ENCODE data around the gene DCAF12. TPM values are rescaled to one million over a fixed set of nuclear protein-coding genes. Genes with fewer than 3 reads are reported as not detected.

DCAF12 gene
- total and polyA plus RNA-seq, 2 of the 13 experiments (the other 11 are each of a cell fraction or from before 2014, with no cell fraction given), result 26.8 to 37.4 TPM

- TF ChIP-seq SOX13 (IDR thresholded peaks at IDR 0.05) (peak; percentile 73), SOX13 (CRISPR knock-in tag; conservative IDR thresholded peaks at IDR 0.05 in 1 of 2, IDR thresholded peaks at IDR 0.05 in 1 of 2) (peak in 1 of 2 experiments; percentile 80; a peak in 2 of 4 replicates), ZNF574 (CRISPR knock-in tag; IDR thresholded peaks at IDR 0.05) (peak; percentile 48; the same call in 1 of the 2 replicates), ZNF501 (CRISPR knock-in tag; IDR thresholded peaks at IDR 0.05) (no peak), HHEX (CRISPR knock-in tag; IDR thresholded peaks at IDR 0.05) (no peak), SETDB1 (CRISPR knock-in tag; IDR thresholded peaks at IDR 0.05; ENCODE audit: borderline replicate concordance) (no peak), ZNF614 (CRISPR knock-in tag; IDR thresholded peaks at IDR 0.05; ENCODE audit: borderline replicate concordance) (peak; percentile 56; the same call in 1 of the 2 replicates), ZNF280D (CRISPR knock-in tag; IDR thresholded peaks at IDR 0.05) (no peak), ZMAT5 (CRISPR knock-in tag; IDR thresholded peaks at IDR 0.05; ENCODE audit: borderline replicate concordance, low read depth) (no peak), ZNF431 (CRISPR knock-in tag; IDR thresholded peaks at IDR 0.05; ENCODE audit: borderline replicate concordance, low read depth) (0 out of 2 replicates have a peak, but pooled peaks have one; percentile 38), DMAP1 (CRISPR knock-in tag; IDR thresholded peaks at IDR 0.05) (0 out of 2 replicates have a peak, but pooled peaks have one; percentile 16), HDAC2 (CRISPR knock-in tag; IDR thresholded peaks at IDR 0.05) (peak; percentile 59; the same call in 1 of the 2 replicates), GLMP (CRISPR knock-in tag; IDR thresholded peaks at IDR 0.05; ENCODE audit: borderline replicate concordance) (no peak), ZNF3 (CRISPR knock-in tag; IDR thresholded peaks at IDR 0.05) (peak; percentile 44; the same call in 1 of the 2 replicates), NONO (IDR thresholded peaks at IDR 0.05) (no peak), NONO (CRISPR knock-in tag; conservative IDR thresholded peaks at IDR 0.05) (0 out of 2 replicates have a peak, but pooled peaks have one; percentile 41), KAT8 (CRISPR knock-in tag; IDR thresholded peaks at IDR 0.05) (peak; percentile 62; the same call in 1 of the 2 replicates), PRDM4 (CRISPR knock-in tag; IDR thresholded peaks at IDR 0.05; ENCODE audit: borderline replicate concordance) (no peak), ZMYM2 (CRISPR knock-in tag; IDR thresholded peaks at IDR 0.05) (no peak), ETV6 (CRISPR knock-in tag; conservative IDR thresholded peaks at IDR 0.05) (no peak)
These were observed 53.5 kb downstream of the DCAF12 start (continued) for GRCh38 chr9:34072868-34073590.
